Subcutaneous adipose tissue (tissue), 4 donors: Measurements from ENCODE around the gene CLRN2. TPM values are rescaled to one million over a fixed set of nuclear protein-coding genes. Genes with fewer than 3 reads are reported as not detected.

Experiments used
- total RNA-seq, 4 donors: library from RNA; depleted of rRNA; stranded (reverse); fragments of >200 nt; gene quantifications; one replicate each; pipeline ENCODE4 v1.1.0, GENCODE V29; 2016
- TF ChIP-seq, protein P1 (sequence below): fragments of 450-650 bp; IDR thresholded peaks from one replicate; pipeline ENCODE4 v1.5.1; 2016; ENCODE audit warnings: low read depth, mild to moderate bottlenecking, control low read depth, antibody characterized with exemption, moderate library complexity

The CLRN2 gene
- total RNA-seq, 4 donors from 2014 or later = not detected

DNA sequence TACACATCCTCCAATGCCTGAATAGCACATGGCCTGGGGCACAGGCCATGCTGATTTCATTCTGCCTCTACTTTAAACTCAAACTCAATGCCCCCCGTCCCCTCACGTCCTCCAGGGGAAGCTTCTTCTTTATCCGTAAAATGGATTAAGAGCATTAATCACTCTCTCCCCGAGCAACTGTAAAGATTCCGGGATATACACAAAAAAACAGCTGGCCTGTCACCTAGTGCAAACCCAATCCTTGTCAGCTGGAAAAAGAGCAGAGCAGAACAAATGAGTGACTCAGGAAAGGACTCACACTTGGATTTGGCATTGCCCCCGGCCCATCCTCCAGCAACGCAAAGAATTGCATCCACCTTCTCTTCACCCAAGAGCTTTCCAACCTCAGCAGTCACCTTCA is 10.9 kb upstream of the CLRN2 start:
- TF ChIP-seq, protein P1, sequence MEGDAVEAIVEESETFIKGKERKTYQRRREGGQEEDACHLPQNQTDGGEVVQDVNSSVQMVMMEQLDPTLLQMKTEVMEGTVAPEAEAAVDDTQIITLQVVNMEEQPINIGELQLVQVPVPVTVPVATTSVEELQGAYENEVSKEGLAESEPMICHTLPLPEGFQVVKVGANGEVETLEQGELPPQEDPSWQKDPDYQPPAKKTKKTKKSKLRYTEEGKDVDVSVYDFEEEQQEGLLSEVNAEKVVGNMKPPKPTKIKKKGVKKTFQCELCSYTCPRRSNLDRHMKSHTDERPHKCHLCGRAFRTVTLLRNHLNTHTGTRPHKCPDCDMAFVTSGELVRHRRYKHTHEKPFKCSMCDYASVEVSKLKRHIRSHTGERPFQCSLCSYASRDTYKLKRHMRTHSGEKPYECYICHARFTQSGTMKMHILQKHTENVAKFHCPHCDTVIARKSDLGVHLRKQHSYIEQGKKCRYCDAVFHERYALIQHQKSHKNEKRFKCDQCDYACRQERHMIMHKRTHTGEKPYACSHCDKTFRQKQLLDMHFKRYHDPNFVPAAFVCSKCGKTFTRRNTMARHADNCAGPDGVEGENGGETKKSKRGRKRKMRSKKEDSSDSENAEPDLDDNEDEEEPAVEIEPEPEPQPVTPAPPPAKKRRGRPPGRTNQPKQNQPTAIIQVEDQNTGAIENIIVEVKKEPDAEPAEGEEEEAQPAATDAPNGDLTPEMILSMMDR = no peak

GRCh38 chr4:17510582-17510981 is 4.4 kb upstream of the CLRN2 start:
- TF ChIP-seq, protein P1 = no peak

DNA sequence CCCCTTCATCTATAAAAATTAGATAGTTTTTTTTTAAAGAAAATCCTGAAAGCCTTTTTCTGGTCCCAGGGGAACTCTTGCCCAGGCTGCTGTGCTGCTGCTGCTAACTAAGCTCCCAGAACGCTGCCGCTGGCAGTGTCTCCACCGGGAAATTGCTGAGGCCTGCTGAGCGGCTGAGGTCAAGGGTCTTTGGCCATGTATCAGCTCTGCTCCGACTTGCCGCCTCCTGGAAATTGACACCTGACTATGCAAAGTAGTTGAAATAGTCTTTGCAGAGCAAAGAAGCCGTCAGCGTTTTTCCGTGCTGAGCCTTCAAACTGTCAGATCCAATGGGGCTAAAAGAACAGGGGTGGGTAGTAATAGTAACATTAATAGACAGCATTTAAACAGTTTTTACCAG is 3.9 kb upstream of the CLRN2 start:
- TF ChIP-seq, protein P1 = no peak

- TF ChIP-seq, protein P1 = no peak
Measured at GRCh38 chr4:17511509-17511949, 3.4 kb upstream of the CLRN2 start.

GRCh38 chr4:17511950-17512795 is 2.8 kb upstream of the CLRN2 start, which contains the start of gene QDPR:
TSS of gene QDPR (minus strand) at chr4:17512090. CDS start at chr4:17512054, 36 bp downstream.
- TF ChIP-seq, protein P1 = no peak

- TF ChIP-seq, protein P1 = no peak
Measured at GRCh38 chr4:17512973-17513665, 1.8 kb upstream of the CLRN2 start.
